ENCODE data around the gene BATF3.

DNA sequence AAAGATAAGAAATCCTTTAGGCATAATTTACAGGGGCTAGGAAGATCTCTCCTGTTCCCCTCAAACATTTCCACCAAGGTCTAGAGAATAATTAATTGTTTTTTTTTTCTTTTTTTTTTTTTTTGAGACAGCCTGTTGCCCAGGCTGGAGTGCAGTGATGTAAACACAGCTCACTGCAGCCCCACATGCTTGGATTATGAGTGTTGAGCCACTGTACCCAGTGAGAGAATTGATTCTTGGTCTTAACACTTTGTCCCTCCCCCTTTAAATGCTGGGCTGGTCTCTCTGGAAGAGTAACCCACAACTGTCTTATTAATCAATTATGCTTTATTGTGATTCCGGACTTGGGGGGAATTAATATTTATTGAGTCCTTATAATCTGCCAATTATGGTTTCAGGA is 57.7 kb downstream of the BATF3 start:
- TF ChIP-seq POLR2A (IDR thresholded peaks at IDR 0.05; ENCODE audit: low read depth, low read length): no peak
- TF ChIP-seq GATA2 (IDR thresholded peaks at IDR 0.05; ENCODE audit: insufficient read depth, insufficient read length, low read depth, low read length): no peak

All from endothelial cell of umbilical vein (primary cell).